MG63 (cell line): ENCODE results near the gene KAT6B. TPM values are rescaled to one million over a fixed set of nuclear protein-coding genes. Genes with fewer than 3 reads are reported as not detected.
A peak's percentile ranks its signal among the peaks of the same experiment; 100 is the strongest.
"Not testable (repeated sequence)": the region's sequence is repeated elsewhere in the genome, so short reads cannot be mapped to it uniquely, and the experiment has no call there.

ENCODE experiments used
- DNase-seq: peaks from one replicate; pipeline ENCODE4 v3.0.0-alpha.2; 2020
- H3K27me3 ChIP-seq: fragments of 250-450 bp; sonication (Bioruptor Pico); 2 replicates; pipeline ENCODE4 v1.5.1; 2020; ENCODE audit warnings: mild to moderate bottlenecking, moderate library complexity
- H3K36me3 ChIP-seq: fragments of 250-450 bp; sonication (Bioruptor Pico); 2 replicates; pipeline ENCODE4 v1.5.1; 2020; ENCODE audit warnings: mild to moderate bottlenecking, moderate library complexity
- H3K4me3 ChIP-seq: fragments of 250-450 bp; sonication (Bioruptor Pico); 2 replicates; pipeline ENCODE4 v1.5.1; 2020; ENCODE audit warnings: mild to moderate bottlenecking, moderate library complexity
- H3K9me3 ChIP-seq: fragments of 250-450 bp; sonication (Bioruptor Pico); 2 replicates; pipeline ENCODE4 v1.5.1; 2020; ENCODE audit warnings: mild to moderate bottlenecking, moderate library complexity
- total RNA-seq: library from RNA; depleted of rRNA; stranded (reverse); fragments of >200 nt; shearing (Covaris generic); gene quantifications from 2 replicates; pipeline ENCODE4 v1.2.3, GENCODE V29; 2014; ENCODE audit warnings: low replicate concordance

The KAT6B gene
- total RNA-seq, 1 experiment from 2014 or later, result 6.7 TPM

GRCh38 chr10:74917481-74918077 is 91.2 kb downstream of the KAT6B start:
- no peaks in the 10 kb centered on the region for H3K36me3 ChIP-seq
- DNase-seq, result no peak
- H3K27me3 ChIP-seq, result no peaks in the 10 kb centered on the region
- no peak overlapping the region for H3K4me3 ChIP-seq
- H3K9me3 ChIP-seq, result peaks cover 8% of the 10 kb centered on the region

- no peak for DNase-seq
- Histone ChIP-seq H3K9me3 (peaks cover 8% of the 10 kb centered on the region), H3K27me3 (no peaks in the 10 kb centered on the region)
These were observed 93.3 kb downstream of the KAT6B start for GRCh38 chr10:74919671-74920070.

GRCh38 chr10:74921070-74921469 is 94.7 kb downstream of the KAT6B start:
- not testable (repeated sequence) for H3K36me3 ChIP-seq, H3K9me3 ChIP-seq

More at GRCh38 chr10:74919671-74920070, 93.3 kb downstream of the KAT6B start:
- H3K36me3 ChIP-seq, result no peaks in the 10 kb centered on the region
- H3K4me3 ChIP-seq, result no peak overlapping the region

GRCh38 chr10:74921744-74922143 is 95.3 kb downstream of the KAT6B start:
- DNase-seq, result peak; percentile 78
- H3K9me3 ChIP-seq, result peaks cover 8% of the 10 kb centered on the region
- no peaks in the 10 kb centered on the region for H3K36me3 ChIP-seq
- no peak overlapping the region for H3K4me3 ChIP-seq
- no peaks in the 10 kb centered on the region for H3K27me3 ChIP-seq

More at GRCh38 chr10:74921070-74921469, 94.7 kb downstream of the KAT6B start:
- H3K27me3 ChIP-seq, H3K4me3 ChIP-seq, DNase-seq: not testable (repeated sequence)

DNA sequence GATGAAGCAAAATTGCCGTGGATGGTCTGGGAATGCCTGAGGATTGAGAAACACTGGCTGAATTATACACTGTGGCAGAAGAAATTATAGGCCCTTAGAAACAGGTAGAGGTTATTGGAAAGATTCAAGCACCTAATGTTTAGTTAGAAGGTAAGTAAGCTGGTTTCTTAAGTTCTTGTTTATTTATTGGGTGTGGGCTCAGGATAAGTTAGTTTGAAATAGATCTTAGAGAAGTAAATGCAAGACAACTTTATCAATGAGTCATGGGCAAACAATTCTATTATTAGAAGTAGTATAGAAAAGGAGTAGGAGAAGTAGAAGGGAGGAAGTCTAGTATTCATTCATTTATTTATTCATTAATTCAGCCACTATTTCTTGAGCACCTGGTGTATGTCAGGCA is 96.5 kb downstream of the KAT6B start:
- DNase-seq, result no peak
- Histone ChIP-seq H3K4me3 (no peak overlapping the region), H3K9me3 (peaks cover 8% of the 10 kb centered on the region), H3K27me3 (no peaks in the 10 kb centered on the region), H3K36me3 (no peaks in the 10 kb centered on the region)

DNA sequence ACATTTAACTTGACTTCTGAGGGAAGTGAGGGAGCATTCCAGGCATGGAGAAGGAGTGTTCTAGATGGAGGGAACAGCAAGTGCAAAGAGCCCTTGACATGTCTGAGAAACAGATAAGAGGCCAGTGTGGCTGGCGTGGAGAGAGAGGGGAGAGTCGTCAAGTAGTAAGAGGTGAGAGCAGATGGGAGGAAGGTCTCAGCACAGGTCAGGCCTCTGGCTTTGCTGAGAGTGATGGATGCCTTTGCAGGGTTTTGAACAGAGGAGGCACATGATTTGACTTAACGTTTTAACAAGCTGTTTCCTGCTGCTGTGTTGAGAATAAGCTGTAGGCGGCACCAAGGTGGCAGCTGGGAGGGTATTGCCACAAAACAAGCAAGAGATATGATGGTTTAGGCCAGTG is 97.2 kb downstream of the KAT6B start:
- H3K27me3 ChIP-seq, result no peaks in the 10 kb centered on the region
- H3K36me3 ChIP-seq, result no peaks in the 10 kb centered on the region
- peaks cover 8% of the 10 kb centered on the region for H3K9me3 ChIP-seq
- H3K4me3 ChIP-seq, result no peak overlapping the region
- DNase-seq, result peak; percentile 36

GRCh38 chr10:74924251-74924963 is 98.0 kb downstream of the KAT6B start:
- H3K4me3 ChIP-seq, result peak overlapping the region; percentile 2; the same call in 1 of the 2 replicates
- H3K36me3 ChIP-seq, result no peaks in the 10 kb centered on the region
- DNase-seq, result no peak
- H3K27me3 ChIP-seq, result no peaks in the 10 kb centered on the region
- H3K9me3 ChIP-seq, result peaks cover 5% of the 10 kb centered on the region

DNA sequence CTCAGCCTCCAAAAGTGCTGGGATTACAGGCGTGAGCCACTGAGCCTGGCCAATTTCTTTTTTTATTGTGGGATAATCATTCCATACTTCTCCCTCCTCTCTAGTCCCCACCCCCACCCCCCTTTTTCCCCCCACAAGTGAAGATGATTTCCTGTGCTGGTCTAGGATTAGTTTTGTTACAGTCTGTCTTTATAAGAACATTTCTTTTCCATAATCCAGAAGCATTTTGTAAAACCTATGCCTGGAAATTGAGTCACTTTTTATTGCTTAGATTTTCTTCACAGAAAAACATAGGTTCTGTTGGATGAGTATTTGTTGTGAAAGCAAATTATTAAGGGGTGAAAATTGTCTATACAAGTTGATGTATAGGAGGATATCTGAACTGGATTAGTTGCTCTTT is 98.9 kb downstream of the KAT6B start:
- no peaks in the 10 kb centered on the region for H3K9me3 ChIP-seq
- no peaks in the 10 kb centered on the region for H3K36me3 ChIP-seq
- no peak overlapping the region for H3K4me3 ChIP-seq
- peak; percentile 44 for DNase-seq
- H3K27me3 ChIP-seq, result no peaks in the 10 kb centered on the region

DNA sequence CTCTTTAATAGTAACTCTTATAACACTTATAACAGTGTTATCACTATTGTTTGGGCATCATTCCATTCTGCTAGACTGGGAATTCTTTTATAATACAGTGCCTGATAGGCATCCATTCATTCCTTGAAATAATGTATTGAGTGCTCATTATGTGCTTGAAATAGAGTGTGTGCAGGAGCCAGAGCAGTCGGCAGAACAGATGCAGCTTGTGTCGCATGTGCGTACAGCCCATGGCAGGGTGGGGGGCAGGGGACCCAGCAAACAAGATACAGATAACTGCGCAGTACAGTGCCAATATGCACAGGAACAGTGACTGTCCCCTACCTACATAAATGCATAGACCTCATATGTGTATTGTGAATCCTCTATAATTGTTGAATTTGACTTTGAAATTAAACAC is 99.3 kb downstream of the KAT6B start:
- no peak for DNase-seq
- Histone ChIP-seq H3K4me3 (no peak overlapping the region), H3K36me3 (no peaks in the 10 kb centered on the region), H3K9me3 (no peaks in the 10 kb centered on the region), H3K27me3 (no peaks in the 10 kb centered on the region)

GRCh38 chr10:74926791-74927585 is 100.6 kb downstream of the KAT6B start:
- Histone ChIP-seq H3K4me3 (no peak overlapping the region), H3K27me3 (no peaks in the 10 kb centered on the region), H3K9me3 (no peaks in the 10 kb centered on the region), H3K36me3 (no peaks in the 10 kb centered on the region)
- DNase-seq, result no peak

DNA sequence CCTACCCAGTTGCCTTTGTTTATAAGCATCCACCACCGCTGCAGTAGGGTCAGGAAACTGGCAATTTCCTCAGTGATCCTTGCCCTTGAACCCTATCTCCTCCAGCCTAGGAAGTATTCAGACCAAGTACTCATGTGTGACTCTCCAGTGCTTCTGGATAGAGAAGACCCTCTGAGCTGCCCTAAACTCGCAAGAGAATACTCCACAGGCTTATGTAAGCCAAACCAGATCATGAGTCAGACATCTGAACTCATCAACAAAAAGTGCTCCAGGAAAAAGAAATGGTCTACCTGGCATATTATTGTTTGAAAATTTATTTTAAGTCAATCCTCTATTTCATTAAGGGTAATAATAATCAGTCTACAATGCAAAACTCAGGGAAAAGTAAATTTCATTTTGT is 101.3 kb downstream of the KAT6B start:
- Histone ChIP-seq H3K4me3 (no peak overlapping the region), H3K27me3 (no peaks in the 10 kb centered on the region), H3K36me3 (no peaks in the 10 kb centered on the region), H3K9me3 (no peaks in the 10 kb centered on the region)
- no peak for DNase-seq

- no peak overlapping the region for H3K4me3 ChIP-seq
- no peak for DNase-seq
- H3K27me3 ChIP-seq, result no peaks in the 10 kb centered on the region
- H3K36me3 ChIP-seq, result no peaks in the 10 kb centered on the region
- H3K9me3 ChIP-seq, result no peaks in the 10 kb centered on the region
These were observed 102.4 kb downstream of the KAT6B start for GRCh38 chr10:74928742-74929191.

DNA sequence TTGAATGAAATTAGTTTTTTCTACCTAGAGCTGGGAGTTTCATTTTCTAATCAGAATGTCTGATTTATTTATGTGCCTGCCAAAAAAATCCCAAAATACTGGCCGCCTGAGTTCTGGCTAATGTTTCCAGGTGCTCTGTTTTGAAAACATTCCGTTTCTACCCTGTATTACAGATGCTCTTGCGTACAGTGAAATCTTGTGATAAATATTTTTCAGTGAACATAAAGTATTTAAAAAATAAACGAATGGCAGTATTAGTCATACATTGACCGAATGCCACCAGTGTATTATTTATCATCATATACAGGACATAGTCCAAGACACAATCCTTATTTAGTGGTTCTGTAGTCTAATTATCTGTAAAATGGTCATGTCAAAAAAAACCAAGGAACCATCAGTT is 102.8 kb downstream of the KAT6B start:
- no peak for DNase-seq
- H3K27me3 ChIP-seq, result no peaks in the 10 kb centered on the region

GRCh38 chr10:74930965-74931364 is 104.6 kb downstream of the KAT6B start:
- Histone ChIP-seq H3K4me3 (no peak overlapping the region), H3K27me3 (no peaks in the 10 kb centered on the region), H3K36me3 (no peaks in the 10 kb centered on the region), H3K9me3 (no peaks in the 10 kb centered on the region)
- DNase-seq, result no peak

More for the DNA sequence above, 102.8 kb downstream of the KAT6B start:
- no peaks in the 10 kb centered on the region for H3K9me3 ChIP-seq
- no peaks in the 10 kb centered on the region for H3K36me3 ChIP-seq
- no peak overlapping the region for H3K4me3 ChIP-seq

GRCh38 chr10:74932648-74933047 is 106.2 kb downstream of the KAT6B start:
- no peak overlapping the region for H3K4me3 ChIP-seq
- DNase-seq, result peak; percentile 75
- no peaks in the 10 kb centered on the region for H3K36me3 ChIP-seq

DNA sequence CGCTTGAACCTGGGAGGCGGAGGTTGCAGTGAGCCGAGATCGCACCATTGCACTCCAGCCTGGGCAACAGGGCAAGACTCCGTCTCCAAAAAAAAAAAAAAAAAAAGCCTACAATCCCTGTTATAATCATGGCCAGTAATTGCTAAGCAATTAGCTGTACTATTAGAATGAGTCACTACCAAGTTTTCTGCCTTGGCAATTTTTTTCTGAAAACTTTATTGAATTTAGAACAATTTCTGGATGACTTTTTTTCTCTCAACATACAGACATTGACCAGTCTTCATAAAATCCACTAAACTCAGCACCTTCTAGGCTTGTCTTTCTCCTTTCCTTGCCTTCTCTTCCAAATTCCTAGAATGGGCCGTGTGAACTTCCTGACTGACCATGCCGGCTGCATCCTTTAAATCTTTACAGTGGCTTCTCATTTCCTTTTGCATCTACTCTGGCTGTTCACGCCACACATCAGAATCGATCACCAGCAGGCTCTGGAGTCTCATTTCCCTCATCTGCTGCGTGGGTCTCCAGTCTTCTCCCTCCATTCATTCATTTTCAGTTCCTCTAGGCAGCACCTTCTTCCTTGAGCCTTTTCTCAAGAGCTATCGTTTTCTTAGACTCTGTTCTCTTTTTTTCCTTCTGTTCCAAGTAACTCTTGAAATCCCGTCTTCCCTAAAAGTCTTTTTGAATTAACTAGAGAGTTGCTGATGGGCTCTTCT is 107.9 kb downstream of the KAT6B start:
- Histone ChIP-seq H3K36me3 (no peaks in the 10 kb centered on the region), H3K9me3 (no peaks in the 10 kb centered on the region), H3K27me3 (no peaks in the 10 kb centered on the region), H3K4me3 (no peak overlapping the region)
- no peak for DNase-seq

More at GRCh38 chr10:74932648-74933047, 106.2 kb downstream of the KAT6B start:
- Histone ChIP-seq H3K9me3 (no peaks in the 10 kb centered on the region), H3K27me3 (no peaks in the 10 kb centered on the region)
